WTC11 (cell line): ENCODE data around the gene NCS1. TPM values are rescaled to one million over a fixed set of nuclear protein-coding genes. Genes with fewer than 3 reads are reported as not detected.

Experiments
- ATAC-seq: fragments of 200-7000 bp; cut with Tn5 transposase; 2 replicates; pipeline ENCODE4 v1.10.0; 2021; ENCODE audit warnings: mild to moderate bottlenecking, moderate library complexity
- CTCF ChIA-PET: fragments of 300-600 bp; sonication (Branson Sonifier 250); formaldehyde crosslinking; loops from one replicate; lab custom pipeline; 2021; ENCODE audit warnings: antibody characterized with exemption; lab: Charles Lee
- POLR2A ChIA-PET: fragments of 350-600 bp; sonication (Branson Sonifier 250); formaldehyde crosslinking; loops from one replicate; lab custom pipeline; 2021; ENCODE audit warnings: antibody characterized with exemption; lab: Charles Lee
- DNase-seq: peaks from one replicate; pipeline ENCODE4 v3.0.0; 2021; ENCODE audit warnings: low spot score
- H3K27ac Mint-ChIP-seq: 2 replicates; pipeline ENCODE4 v1.8.0; 2021; ENCODE audit warnings: mixed read lengths
- H3K27me3 Mint-ChIP-seq: 2 replicates; pipeline ENCODE4 v1.8.0; 2021; ENCODE audit warnings: low read depth, mild to moderate bottlenecking, moderate library complexity, mixed read lengths
- H3K36me3 Mint-ChIP-seq: 2 replicates; pipeline ENCODE4 v1.8.0; 2021; ENCODE audit warnings: mixed read lengths
- H3K4me1 Mint-ChIP-seq: 2 replicates; pipeline ENCODE4 v1.8.0; 2022; ENCODE audit warnings: mixed read lengths
- H3K4me3 Mint-ChIP-seq: 2 replicates; pipeline ENCODE4 v1.8.0; 2021; ENCODE audit warnings: mild to moderate bottlenecking, moderate library complexity, mixed read lengths
- H3K9me3 Mint-ChIP-seq: 2 replicates; pipeline ENCODE4 v1.8.0; 2021; ENCODE audit warnings: mixed read lengths
- GABPB1 ChIP-seq: sonication (generic); formaldehyde crosslinking; IDR thresholded peaks from 2 replicates; pipeline ENCODE4 v1.8.1; 2023; ENCODE audit warnings: mild to moderate bottlenecking, missing genetic modification reagents
- JUN ChIP-seq: sonication (generic); formaldehyde crosslinking; IDR thresholded peaks from 2 replicates; pipeline ENCODE4 v1.8.0; 2023; ENCODE audit warnings: mild to moderate bottlenecking, missing genetic modification reagents
- KAT7 ChIP-seq: sonication (generic); formaldehyde crosslinking; IDR thresholded peaks from 2 replicates; pipeline ENCODE4 v1.8.1; 2023; ENCODE audit warnings: missing genetic modification reagents, mild to moderate bottlenecking, borderline replicate concordance
- NR1H2 ChIP-seq: sonication (generic); formaldehyde crosslinking; IDR thresholded peaks from 2 replicates; pipeline ENCODE4 v1.9.0; 2021; ENCODE audit warnings: mild to moderate bottlenecking, moderate library complexity, missing genetic modification reagents
- NR3C1 ChIP-seq: sonication (generic); formaldehyde crosslinking; conservative IDR thresholded peaks from 2 replicates; pipeline ENCODE4 v1.8.1; 2023; ENCODE audit warnings: low read depth, mild to moderate bottlenecking, missing genetic modification reagents
- OVOL2 ChIP-seq: fragments of 250-450 bp; sonication (Bioruptor Pico); IDR thresholded peaks from 2 replicates; pipeline ENCODE4 v1.9.0; 2021; ENCODE audit warnings: mild to moderate bottlenecking, borderline replicate concordance
- SMAD3 ChIP-seq: sonication (generic); formaldehyde crosslinking; IDR thresholded peaks from 2 replicates; pipeline ENCODE4 v1.8.0; 2022; ENCODE audit warnings: missing genetic modification reagents, mild to moderate bottlenecking, borderline replicate concordance
- TEAD1 ChIP-seq: sonication (generic); formaldehyde crosslinking; IDR thresholded peaks from 2 replicates; pipeline ENCODE4 v1.8.0; 2022; ENCODE audit warnings: mild to moderate bottlenecking, missing genetic modification reagents
- ZNF121 ChIP-seq: sonication (generic); formaldehyde crosslinking; IDR thresholded peaks from 2 replicates; pipeline ENCODE4 v1.8.0; 2023; ENCODE audit warnings: missing genetic modification reagents
- ZNF317 ChIP-seq: sonication (generic); formaldehyde crosslinking; IDR thresholded peaks from 2 replicates; pipeline ENCODE4 v1.8.1; 2023; ENCODE audit warnings: low read depth, mild to moderate bottlenecking, moderate library complexity, missing genetic modification reagents, borderline replicate concordance
- ZNF396 ChIP-seq: fragments of 250-450 bp; sonication (Bioruptor Pico); IDR thresholded peaks from 2 replicates; pipeline ENCODE4 v1.8.0; 2021; ENCODE audit warnings: mild to moderate bottlenecking, moderate library complexity, borderline replicate concordance
- total RNA-seq: library from RNA; stranded (reverse); gene quantifications from 3 replicates; pipeline ENCODE4 v1.2.3, GENCODE V29; 2021
- TF ChIP-seq, protein P1 (sequence below): sonication (generic); formaldehyde crosslinking; IDR thresholded peaks from 2 replicates; pipeline ENCODE4 v1.8.0; 2022; ENCODE audit warnings: missing genetic modification reagents
- TF ChIP-seq, protein P2 (sequence below): sonication (generic); formaldehyde crosslinking; IDR thresholded peaks from 2 replicates; pipeline ENCODE4 v1.8.0; 2022; ENCODE audit warnings: mild to moderate bottlenecking, missing genetic modification reagents
- TF ChIP-seq, protein P3 (sequence below): sonication (generic); formaldehyde crosslinking; IDR thresholded peaks from 2 replicates; pipeline ENCODE4 v1.8.1; 2023; ENCODE audit warnings: mild to moderate bottlenecking, missing genetic modification reagents, moderate library complexity
- TF ChIP-seq, protein P4 (sequence below): sonication (generic); formaldehyde crosslinking; IDR thresholded peaks from 2 replicates; pipeline ENCODE4 v1.8.1; 2023; ENCODE audit warnings: mild to moderate bottlenecking, missing genetic modification reagents, borderline replicate concordance
- TF ChIP-seq, protein P5 (sequence below): sonication (generic); formaldehyde crosslinking; IDR thresholded peaks from 2 replicates; pipeline ENCODE4 v1.8.0; 2023; ENCODE audit warnings: missing genetic modification reagents, mild to moderate bottlenecking, borderline replicate concordance
- TF ChIP-seq, protein P6 (sequence below): fragments of 200-600 bp; IDR thresholded peaks from 2 replicates; pipeline ENCODE4 v1.8.0; 2022; ENCODE audit warnings: antibody characterized with exemption
- TF ChIP-seq, protein P7 (sequence below): sonication (generic); formaldehyde crosslinking; IDR thresholded peaks from 2 replicates; pipeline ENCODE4 v1.8.1; 2023; ENCODE audit warnings: mild to moderate bottlenecking, moderate library complexity, missing genetic modification reagents

NCS1 gene
- total RNA-seq, 1 experiment from 2014 or later: 32.4 TPM

DNA sequence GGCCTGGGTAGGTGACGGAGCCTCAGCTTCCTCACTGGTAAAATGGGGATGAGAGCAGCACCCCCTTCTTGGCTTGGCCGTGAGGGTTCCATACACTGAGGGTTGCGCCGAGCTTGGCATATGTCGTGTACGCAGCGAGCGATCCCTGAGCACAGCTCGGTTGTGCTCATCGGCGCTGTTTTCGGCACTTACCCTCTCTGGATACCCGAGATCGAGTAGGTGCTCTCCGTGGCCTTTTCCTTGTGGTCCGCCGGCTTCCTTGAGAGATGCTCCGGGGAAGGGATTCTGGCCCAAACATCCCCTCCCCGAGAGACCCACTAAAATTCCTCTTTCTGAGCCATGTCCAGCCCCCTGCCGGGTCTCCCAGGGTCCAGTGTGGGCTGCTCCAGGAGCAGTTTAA is 53.4 kb downstream of the NCS1 start (continued):
- TF ChIP-seq, protein P1, sequence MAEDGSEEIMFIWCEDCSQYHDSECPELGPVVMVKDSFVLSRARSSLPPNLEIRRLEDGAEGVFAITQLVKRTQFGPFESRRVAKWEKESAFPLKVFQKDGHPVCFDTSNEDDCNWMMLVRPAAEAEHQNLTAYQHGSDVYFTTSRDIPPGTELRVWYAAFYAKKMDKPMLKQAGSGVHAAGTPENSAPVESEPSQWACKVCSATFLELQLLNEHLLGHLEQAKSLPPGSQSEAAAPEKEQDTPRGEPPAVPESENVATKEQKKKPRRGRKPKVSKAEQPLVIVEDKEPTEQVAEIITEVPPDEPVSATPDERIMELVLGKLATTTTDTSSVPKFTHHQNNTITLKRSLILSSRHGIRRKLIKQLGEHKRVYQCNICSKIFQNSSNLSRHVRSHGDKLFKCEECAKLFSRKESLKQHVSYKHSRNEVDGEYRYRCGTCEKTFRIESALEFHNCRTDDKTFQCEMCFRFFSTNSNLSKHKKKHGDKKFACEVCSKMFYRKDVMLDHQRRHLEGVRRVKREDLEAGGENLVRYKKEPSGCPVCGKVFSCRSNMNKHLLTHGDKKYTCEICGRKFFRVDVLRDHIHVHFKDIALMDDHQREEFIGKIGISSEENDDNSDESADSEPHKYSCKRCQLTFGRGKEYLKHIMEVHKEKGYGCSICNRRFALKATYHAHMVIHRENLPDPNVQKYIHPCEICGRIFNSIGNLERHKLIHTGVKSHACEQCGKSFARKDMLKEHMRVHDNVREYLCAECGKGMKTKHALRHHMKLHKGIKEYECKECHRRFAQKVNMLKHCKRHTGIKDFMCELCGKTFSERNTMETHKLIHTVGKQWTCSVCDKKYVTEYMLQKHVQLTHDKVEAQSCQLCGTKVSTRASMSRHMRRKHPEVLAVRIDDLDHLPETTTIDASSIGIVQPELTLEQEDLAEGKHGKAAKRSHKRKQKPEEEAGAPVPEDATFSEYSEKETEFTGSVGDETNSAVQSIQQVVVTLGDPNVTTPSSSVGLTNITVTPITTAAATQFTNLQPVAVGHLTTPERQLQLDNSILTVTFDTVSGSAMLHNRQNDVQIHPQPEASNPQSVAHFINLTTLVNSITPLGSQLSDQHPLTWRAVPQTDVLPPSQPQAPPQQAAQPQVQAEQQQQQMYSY (CRISPR knock-in tag): no peak
- TF ChIP-seq, protein P2, sequence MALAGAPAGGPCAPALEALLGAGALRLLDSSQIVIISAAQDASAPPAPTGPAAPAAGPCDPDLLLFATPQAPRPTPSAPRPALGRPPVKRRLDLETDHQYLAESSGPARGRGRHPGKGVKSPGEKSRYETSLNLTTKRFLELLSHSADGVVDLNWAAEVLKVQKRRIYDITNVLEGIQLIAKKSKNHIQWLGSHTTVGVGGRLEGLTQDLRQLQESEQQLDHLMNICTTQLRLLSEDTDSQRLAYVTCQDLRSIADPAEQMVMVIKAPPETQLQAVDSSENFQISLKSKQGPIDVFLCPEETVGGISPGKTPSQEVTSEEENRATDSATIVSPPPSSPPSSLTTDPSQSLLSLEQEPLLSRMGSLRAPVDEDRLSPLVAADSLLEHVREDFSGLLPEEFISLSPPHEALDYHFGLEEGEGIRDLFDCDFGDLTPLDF (CRISPR knock-in tag): no peak
- TF ChIP-seq, protein P3, sequence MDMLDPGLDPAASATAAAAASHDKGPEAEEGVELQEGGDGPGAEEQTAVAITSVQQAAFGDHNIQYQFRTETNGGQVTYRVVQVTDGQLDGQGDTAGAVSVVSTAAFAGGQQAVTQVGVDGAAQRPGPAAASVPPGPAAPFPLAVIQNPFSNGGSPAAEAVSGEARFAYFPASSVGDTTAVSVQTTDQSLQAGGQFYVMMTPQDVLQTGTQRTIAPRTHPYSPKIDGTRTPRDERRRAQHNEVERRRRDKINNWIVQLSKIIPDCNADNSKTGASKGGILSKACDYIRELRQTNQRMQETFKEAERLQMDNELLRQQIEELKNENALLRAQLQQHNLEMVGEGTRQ: no peak
- no peak for TF ChIP-seq KAT7 (CRISPR knock-in tag)
- no peak for TF ChIP-seq JUN (CRISPR knock-in tag)
- TF ChIP-seq SMAD3 (CRISPR knock-in tag): no peak
- TF ChIP-seq, protein P4, sequence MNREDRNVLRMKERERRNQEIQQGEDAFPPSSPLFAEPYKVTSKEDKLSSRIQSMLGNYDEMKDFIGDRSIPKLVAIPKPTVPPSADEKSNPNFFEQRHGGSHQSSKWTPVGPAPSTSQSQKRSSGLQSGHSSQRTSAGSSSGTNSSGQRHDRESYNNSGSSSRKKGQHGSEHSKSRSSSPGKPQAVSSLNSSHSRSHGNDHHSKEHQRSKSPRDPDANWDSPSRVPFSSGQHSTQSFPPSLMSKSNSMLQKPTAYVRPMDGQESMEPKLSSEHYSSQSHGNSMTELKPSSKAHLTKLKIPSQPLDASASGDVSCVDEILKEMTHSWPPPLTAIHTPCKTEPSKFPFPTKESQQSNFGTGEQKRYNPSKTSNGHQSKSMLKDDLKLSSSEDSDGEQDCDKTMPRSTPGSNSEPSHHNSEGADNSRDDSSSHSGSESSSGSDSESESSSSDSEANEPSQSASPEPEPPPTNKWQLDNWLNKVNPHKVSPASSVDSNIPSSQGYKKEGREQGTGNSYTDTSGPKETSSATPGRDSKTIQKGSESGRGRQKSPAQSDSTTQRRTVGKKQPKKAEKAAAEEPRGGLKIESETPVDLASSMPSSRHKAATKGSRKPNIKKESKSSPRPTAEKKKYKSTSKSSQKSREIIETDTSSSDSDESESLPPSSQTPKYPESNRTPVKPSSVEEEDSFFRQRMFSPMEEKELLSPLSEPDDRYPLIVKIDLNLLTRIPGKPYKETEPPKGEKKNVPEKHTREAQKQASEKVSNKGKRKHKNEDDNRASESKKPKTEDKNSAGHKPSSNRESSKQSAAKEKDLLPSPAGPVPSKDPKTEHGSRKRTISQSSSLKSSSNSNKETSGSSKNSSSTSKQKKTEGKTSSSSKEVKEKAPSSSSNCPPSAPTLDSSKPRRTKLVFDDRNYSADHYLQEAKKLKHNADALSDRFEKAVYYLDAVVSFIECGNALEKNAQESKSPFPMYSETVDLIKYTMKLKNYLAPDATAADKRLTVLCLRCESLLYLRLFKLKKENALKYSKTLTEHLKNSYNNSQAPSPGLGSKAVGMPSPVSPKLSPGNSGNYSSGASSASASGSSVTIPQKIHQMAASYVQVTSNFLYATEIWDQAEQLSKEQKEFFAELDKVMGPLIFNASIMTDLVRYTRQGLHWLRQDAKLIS (CRISPR knock-in tag): no peak
- TF ChIP-seq, protein P5, sequence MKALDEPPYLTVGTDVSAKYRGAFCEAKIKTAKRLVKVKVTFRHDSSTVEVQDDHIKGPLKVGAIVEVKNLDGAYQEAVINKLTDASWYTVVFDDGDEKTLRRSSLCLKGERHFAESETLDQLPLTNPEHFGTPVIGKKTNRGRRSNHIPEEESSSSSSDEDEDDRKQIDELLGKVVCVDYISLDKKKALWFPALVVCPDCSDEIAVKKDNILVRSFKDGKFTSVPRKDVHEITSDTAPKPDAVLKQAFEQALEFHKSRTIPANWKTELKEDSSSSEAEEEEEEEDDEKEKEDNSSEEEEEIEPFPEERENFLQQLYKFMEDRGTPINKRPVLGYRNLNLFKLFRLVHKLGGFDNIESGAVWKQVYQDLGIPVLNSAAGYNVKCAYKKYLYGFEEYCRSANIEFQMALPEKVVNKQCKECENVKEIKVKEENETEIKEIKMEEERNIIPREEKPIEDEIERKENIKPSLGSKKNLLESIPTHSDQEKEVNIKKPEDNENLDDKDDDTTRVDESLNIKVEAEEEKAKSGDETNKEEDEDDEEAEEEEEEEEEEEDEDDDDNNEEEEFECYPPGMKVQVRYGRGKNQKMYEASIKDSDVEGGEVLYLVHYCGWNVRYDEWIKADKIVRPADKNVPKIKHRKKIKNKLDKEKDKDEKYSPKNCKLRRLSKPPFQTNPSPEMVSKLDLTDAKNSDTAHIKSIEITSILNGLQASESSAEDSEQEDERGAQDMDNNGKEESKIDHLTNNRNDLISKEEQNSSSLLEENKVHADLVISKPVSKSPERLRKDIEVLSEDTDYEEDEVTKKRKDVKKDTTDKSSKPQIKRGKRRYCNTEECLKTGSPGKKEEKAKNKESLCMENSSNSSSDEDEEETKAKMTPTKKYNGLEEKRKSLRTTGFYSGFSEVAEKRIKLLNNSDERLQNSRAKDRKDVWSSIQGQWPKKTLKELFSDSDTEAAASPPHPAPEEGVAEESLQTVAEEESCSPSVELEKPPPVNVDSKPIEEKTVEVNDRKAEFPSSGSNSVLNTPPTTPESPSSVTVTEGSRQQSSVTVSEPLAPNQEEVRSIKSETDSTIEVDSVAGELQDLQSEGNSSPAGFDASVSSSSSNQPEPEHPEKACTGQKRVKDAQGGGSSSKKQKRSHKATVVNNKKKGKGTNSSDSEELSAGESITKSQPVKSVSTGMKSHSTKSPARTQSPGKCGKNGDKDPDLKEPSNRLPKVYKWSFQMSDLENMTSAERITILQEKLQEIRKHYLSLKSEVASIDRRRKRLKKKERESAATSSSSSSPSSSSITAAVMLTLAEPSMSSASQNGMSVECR (CRISPR knock-in tag): no peak

DNA sequence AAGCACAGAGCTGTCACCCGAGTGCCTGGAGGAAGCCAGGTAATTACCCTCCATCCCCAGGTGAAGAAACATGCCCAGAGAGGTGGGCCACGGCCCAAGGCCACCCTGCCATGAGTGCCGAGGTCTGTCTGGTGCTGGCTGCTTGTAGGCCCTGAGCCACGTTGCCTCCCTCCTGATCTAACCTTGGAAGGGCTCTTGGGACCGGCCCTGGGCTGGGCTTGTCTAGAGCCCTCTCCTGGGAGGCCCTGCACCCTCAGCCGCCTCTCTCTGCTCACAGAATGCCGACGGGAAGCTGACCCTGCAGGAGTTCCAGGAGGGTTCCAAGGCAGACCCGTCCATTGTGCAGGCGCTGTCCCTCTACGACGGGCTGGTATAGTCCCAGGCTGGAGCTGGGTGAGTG is 53.9 kb downstream of the NCS1 start:
- peaks cover 34% of the 10 kb centered on the region for H3K36me3 Mint-ChIP-seq
- H3K27ac Mint-ChIP-seq: no peak overlapping the region
- ChIA-PET POLR2A (no interaction called here), CTCF (interaction anchor here (0.5 to 0.8 kb wide), 2 partner anchors 10 to 57 kb away, joined by 4 read pairs; no protein-coding TSS in a partner anchor)
- no peaks in the 10 kb centered on the region for H3K27me3 Mint-ChIP-seq
- H3K4me1 Mint-ChIP-seq: no peaks in the 10 kb centered on the region
- peaks cover 14% of the 10 kb centered on the region for H3K9me3 Mint-ChIP-seq
- H3K4me3 Mint-ChIP-seq: no peak overlapping the region
- no peak for ATAC-seq
- DNase-seq: no peak
- TF ChIP-seq, protein P6, sequence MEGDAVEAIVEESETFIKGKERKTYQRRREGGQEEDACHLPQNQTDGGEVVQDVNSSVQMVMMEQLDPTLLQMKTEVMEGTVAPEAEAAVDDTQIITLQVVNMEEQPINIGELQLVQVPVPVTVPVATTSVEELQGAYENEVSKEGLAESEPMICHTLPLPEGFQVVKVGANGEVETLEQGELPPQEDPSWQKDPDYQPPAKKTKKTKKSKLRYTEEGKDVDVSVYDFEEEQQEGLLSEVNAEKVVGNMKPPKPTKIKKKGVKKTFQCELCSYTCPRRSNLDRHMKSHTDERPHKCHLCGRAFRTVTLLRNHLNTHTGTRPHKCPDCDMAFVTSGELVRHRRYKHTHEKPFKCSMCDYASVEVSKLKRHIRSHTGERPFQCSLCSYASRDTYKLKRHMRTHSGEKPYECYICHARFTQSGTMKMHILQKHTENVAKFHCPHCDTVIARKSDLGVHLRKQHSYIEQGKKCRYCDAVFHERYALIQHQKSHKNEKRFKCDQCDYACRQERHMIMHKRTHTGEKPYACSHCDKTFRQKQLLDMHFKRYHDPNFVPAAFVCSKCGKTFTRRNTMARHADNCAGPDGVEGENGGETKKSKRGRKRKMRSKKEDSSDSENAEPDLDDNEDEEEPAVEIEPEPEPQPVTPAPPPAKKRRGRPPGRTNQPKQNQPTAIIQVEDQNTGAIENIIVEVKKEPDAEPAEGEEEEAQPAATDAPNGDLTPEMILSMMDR: no peak
- no peak for TF ChIP-seq NR1H2 (CRISPR knock-in tag)
- TF ChIP-seq OVOL2: no peak
- TF ChIP-seq NR3C1 (CRISPR knock-in tag): no peak
- TF ChIP-seq ZNF121 (CRISPR knock-in tag): no peak
- no peak for TF ChIP-seq ZNF317 (CRISPR knock-in tag)
- TF ChIP-seq, protein P7, sequence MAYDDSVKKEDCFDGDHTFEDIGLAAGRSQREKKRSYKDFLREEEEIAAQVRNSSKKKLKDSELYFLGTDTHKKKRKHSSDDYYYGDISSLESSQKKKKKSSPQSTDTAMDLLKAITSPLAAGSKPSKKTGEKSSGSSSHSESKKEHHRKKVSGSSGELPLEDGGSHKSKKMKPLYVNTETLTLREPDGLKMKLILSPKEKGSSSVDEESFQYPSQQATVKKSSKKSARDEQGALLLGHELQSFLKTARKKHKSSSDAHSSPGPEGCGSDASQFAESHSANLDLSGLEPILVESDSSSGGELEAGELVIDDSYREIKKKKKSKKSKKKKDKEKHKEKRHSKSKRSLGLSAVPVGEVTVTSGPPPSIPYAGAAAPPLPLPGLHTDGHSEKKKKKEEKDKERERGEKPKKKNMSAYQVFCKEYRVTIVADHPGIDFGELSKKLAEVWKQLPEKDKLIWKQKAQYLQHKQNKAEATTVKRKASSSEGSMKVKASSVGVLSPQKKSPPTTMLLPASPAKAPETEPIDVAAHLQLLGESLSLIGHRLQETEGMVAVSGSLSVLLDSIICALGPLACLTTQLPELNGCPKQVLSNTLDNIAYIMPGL (CRISPR knock-in tag): no peak
- TF ChIP-seq TEAD1 (CRISPR knock-in tag): no peak
- no peak for TF ChIP-seq ZNF396 (CRISPR knock-in tag)
- no peak for TF ChIP-seq GABPB1
